Stimulated activated CD4-positive, alpha-beta T cell treated with anti-CD3 and anti-CD28 coated beads, Interleukin-1b, Interleukin-23, amount 100 ng/mL, for 24 hours (primary cell): ENCODE data around the gene BRD3.
"Not testable (repeated sequence)": the region's sequence is repeated elsewhere in the genome, so short reads cannot be mapped to it uniquely, and the experiment has no call there.

ENCODE experiments used
- DNase-seq, 4 experiments: peaks; one replicate each; pipeline ENCODE4 v3.0.0-alpha.2; 2020; ENCODE audit warnings: low read depth in 4 of 4, low spot score in 1 of 4

Gene BRD3

GRCh38 chr9:134067904-134068743 is at the start of gene BRD3:
Gene BRD3 (minus strand): TSS chr9:134068026. CDS start chr9:134053477, 14,549 bp downstream.
- peak; percentile 52 to 71 (median 66) for DNase-seq

DNA sequence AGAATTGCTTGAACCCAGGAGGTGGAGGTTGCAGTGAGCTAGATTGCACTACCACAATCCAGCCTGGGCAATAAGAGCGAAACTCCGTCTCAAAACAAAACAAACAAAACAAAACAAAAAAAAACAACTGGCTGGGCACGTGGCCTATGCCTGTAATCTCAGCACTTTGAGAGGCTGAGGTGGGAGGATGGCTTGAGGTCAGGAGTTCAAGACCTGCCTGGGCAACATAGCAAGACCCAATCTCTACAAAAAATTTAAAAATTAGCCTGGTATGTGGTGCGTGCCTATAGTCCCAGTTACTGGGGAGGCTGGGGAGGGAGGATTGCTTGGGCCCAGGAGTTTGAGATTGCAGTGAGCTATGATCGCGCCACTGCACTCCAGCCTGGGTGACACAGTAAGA is 44.7 kb upstream of the BRD3 start:
- no peak for DNase-seq

- DNase-seq: no peak
These were observed 43.2 kb upstream of the BRD3 start for GRCh38 chr9:134111064-134111463.

DNA sequence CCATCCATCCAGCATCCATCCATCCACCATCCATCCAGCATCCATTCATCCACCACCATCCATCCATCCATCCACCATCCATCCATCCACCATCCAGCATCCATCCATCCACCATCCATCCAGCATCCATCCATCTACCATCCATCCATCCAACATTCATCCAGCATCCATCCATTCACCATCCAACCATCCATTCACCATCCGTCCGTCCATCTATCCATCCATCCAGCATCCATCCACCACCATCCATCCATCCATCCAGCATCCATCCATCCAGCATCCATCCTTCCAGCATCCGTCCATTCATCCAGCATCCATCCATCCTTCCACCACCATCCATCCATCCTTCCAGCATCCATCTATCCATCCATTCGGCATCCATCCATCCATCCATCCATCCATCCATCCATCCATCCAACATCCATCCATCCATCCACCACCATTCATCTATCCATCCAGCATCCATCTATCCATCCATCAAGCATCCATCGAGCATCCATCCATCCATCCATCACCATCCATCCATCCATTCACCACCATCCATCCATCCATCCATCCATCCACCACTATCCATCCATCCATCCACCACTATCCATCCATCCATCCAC is 35.7 kb upstream of the BRD3 start:
- DNase-seq: no peak

GRCh38 chr9:134101623-134102149 is 33.9 kb upstream of the BRD3 start:
- DNase-seq: no peak

- DNase-seq: not testable (repeated sequence)
These were observed 33.3 kb upstream of the BRD3 start for GRCh38 chr9:134101133-134101532.

DNA sequence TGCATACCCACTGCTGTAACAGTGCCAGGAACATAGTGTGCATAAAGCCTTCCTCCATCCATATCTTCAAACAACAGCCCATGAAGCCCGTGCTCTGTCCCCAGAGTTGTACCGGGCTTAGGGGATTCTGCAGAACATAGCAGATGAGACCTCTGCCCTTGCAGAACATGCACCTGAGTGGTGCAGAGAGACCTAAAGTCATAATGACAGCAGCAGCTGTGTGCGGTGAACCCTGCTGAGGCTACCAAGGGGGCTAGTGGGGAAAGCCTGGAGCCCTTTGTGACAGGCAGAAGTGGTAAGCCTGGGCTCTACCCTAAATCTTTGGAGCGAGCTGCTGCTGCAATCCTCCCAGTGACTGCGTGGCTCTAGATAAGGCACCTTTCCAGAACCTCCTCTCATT is 32.2 kb upstream of the BRD3 start:
- no peak for DNase-seq

- peak; percentile 18 to 38 (median 26) for DNase-seq
These were observed 31.4 kb upstream of the BRD3 start for GRCh38 chr9:134099123-134099761.

- no peak for DNase-seq
These were observed 22.1 kb upstream of the BRD3 start for GRCh38 chr9:134089972-134090371.

DNA sequence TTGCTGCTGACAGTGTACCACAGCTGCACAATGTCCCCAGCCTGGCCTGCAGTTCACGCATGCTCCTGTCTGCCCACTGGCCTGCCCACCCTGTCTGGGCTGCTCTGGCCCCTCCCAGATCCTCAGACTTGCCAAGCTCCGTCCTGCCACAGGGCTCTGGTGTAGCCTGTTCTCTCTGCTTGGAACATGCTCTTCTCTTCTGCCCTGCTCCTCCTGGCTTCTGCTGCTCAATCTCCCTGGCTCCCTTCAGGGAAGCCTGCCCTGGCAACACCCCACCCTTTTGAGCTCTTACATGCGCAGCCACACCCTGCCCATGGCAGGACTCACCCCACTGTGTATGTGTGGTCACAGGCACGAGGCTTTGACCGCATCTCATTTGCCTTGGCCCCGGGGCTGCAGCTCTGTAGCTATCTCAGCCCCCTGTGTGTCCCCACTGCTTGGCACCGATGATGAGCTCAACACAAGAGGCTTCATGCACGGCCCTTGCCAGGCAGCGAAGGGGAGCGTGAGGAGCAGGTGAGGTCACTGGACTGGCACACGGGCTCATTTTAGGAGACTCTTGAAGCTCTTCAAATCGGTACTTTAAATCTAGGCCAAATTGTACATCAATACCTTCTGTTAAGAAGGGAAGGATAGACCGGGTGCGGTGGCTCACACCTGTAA is 20.4 kb upstream of the BRD3 start:
- no peak for DNase-seq

DNA sequence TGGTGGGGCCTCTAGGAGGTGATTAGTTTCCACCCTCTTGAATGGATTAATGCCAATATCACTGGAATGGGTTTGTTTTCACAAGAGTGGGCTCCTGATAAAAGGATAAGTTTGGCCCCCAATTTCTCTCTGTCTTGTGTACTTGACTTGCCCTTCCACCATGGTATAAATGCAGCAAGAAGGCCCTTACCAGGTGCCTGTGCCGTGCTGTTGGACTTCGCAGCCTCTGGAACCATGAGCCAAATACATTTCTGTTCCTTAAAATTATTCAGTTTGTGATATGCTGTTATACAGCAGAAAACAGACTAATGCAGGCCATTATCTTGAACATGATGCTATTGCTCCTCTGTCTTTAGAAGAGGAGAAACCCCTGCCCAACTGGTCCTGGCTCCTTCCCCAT is 17.8 kb upstream of the BRD3 start:
- no peak for DNase-seq

DNA sequence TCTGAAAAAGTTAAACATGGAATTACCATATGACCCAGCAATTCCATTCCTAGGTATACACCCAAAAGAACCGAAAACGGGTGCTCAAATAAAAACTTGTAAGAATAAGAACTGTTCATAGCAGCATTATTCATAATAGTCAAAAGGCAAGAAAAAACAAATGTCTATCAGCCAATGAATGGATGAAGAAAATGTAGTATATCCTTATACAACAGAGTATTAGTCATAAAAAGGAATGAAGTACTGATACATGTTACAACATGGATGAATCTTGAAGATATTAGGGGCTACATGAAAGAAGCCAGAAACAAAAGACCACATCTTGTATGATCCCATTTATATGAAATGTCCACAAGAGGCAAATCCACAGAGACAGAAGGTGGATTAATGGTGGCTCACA is 15.6 kb upstream of the BRD3 start:
- DNase-seq: no peak

GRCh38 chr9:134076644-134077043 is 8.8 kb upstream of the BRD3 start:
- DNase-seq: no peak

- not testable (repeated sequence) for DNase-seq
These were observed 7.9 kb upstream of the BRD3 start for GRCh38 chr9:134075689-134076088.

DNA sequence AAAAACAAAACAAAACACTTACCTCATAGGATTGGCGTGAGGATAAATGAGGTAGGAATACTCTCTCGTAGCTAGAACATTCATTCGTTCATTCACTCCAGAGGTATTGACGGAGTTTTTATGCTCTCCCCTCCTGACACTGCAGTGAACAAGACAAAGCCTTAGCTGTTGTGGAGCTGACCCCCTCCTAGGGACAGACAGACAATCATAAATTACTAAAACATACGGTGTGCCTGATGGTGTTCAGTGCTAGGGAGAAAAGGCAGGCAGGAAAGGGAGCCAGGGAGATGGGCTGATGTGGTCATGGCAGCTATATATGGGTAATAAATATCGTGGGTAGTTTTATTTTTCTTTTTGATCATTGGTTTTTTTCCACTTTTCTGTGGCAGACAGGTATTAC is 5.7 kb upstream of the BRD3 start:
- no peak for DNase-seq

GRCh38 chr9:134072683-134073082 is 4.9 kb upstream of the BRD3 start:
- not testable (repeated sequence) for DNase-seq

- DNase-seq: no peak
These were observed 3.3 kb upstream of the BRD3 start for GRCh38 chr9:134071149-134071548.

- DNase-seq: no peak
These were observed 1.9 kb upstream of the BRD3 start for GRCh38 chr9:134069480-134070399.

DNA sequence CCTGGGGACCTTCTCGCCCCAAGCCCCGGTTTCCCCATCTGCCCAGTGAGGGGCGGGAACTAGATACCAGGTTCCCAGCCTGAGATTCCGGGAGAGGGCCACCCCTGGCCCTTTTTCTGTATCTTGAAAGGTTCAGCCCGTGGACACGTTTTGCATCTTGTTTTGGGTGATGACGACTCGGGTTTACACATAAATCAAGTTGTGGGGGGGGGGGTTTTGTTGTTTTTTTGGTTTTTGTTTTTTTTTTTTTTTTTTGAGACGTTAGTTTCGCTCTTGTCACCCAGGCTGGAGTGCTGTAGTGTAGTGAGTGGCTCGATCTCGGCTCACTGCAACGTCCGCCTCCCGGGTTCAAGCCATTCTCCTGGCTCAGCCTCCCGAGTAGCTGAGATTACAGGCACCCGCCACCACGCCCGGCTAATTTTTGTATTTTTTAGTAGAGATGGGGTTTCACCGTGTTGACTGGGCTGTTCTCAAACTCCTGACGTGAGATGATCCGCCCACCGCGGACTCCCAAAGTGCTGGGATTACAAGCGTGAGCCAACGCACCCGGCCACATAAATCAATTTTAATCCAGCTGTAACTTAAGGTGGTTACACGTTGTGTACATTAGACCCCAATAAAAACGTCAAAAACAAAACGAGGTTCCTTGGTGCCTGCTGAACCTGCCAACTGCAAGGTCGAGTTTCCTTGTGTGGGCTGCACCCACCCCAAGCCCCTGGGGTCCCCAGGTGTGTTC is 1.1 kb upstream of the BRD3 start:
- DNase-seq: no peak
